Measurements from ENCODE around the gene KRT82.
A peak's percentile ranks its signal among the peaks of the same experiment; 100 is the strongest.

KRT82 gene

DNA sequence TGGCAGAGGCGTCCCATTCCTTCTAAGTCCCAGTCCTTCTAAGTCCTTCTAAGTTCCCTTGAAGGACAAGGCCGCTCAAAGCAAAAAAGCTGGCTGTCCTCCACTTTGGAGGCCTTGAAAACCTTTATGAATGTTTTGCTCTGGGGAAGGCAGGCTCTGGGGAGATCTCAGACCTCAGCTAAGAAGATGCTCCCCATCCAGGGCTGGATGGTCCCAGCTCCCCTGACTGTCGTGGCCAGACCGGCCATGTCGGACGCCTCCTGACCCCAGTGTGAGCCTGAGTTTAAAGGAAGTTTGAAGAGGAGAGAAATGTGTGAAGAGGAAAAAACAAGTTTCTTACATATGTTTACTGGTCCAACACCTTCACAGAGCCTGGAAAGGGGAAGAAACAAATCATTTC is 26.6 kb downstream of the KRT82 start:
- DNase-seq: no peak

DNA sequence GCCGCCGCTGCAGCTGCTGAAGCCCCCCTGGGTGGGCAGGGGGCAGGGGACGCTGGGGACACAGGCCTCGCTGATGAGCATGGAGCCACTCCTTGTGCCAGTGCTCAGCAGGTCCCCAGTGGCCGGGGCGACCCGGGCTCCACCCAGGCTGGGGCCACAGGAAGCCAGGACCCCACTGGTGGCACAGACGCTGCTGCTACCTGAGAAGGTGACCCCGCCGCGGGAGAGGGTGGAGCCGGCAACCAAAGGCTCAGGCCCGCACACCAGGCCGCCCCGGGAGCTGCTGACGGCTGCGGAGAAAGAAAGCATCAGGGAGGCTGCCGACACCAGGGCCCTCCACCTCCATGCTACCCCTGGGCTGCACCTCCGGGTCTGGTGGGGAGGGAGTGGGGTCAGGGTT is 28.0 kb downstream of the KRT82 start:
- no peak for DNase-seq

DNA sequence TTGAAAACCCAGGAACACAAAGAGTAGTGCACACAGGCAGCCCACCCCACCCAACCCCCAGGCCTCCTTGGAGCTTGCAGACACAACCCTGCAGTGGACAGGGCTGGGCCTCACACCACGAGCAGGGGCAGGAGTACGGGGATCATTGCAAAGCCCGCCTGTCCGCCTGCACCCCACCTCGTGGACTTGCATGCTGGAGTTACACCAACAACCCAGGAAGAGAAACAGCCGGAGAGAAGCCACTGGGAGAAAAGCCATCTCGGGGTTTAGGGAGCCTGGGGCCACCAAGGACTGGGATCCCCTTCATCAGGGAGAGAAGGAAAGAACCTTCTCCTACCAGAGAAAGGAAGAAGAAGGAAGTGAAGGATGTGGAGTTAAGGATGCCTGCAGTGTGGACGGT is 28.9 kb downstream of the KRT82 start:
- DNase-seq: no peak

DNA sequence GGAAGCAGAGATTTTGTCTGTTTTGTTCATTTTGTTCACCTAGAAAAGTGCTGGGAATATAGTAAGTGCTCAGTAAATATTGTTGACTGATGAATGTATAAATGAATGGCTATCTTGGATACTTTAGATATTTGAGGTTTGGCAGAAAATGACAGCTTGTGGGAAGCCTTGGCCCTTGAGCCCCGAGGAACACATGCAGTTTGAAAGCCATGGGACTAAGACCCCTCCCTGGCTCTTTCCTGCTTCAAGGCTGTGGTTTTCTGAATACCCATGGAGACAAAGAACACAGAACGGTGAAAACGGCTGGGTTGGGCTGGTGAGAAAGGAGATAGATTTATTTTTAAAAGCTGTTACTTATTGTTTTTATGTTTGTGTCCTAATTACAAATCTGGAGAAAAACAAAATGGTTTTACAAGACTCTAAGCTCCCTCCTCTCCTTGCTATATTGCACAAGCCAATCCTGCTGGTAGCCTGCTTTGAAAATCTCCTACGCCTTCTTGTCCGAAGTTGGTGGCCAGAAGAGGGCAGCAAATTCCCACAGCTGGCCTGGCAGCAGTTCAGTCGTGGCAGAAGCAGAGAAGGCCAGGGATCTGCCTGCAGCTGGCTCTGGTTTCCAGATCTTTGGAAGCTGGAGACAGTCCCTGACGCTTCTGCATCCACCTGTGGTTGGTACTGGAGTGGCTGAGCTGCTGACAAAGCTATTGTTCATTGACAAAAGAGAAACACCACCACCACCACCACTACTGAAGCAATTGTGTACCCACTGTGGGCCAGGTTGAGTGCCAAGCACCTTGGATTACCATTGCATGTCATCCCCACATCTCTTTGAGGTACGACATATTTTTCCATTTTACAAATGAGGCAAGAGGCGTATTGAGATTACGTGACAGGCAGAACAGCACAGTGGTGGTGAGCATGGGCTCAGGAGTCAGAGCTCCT is 33.6 kb downstream of the KRT82 start:
- DNase-seq: peak; percentile 14

DNA sequence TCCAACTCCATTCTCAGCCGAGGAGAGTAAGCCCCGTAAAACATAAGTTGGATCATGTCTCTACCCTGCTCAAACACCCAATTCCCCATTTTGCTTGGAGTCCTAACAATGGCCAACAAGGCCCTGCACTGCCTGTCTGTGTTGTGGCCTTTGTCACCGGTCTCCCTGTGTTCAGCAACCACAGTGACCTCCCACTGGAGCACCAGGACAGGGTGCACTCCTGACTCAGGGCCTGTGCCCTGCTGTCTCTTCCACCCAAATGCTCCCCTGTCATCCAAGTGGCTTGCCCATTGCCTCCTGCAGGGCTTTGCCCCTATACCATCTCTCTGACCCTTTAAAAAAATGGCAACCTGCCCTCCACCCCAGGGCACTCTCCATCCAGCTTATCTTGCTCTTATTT is 34.4 kb downstream of the KRT82 start:
- no peak for DNase-seq

DNA sequence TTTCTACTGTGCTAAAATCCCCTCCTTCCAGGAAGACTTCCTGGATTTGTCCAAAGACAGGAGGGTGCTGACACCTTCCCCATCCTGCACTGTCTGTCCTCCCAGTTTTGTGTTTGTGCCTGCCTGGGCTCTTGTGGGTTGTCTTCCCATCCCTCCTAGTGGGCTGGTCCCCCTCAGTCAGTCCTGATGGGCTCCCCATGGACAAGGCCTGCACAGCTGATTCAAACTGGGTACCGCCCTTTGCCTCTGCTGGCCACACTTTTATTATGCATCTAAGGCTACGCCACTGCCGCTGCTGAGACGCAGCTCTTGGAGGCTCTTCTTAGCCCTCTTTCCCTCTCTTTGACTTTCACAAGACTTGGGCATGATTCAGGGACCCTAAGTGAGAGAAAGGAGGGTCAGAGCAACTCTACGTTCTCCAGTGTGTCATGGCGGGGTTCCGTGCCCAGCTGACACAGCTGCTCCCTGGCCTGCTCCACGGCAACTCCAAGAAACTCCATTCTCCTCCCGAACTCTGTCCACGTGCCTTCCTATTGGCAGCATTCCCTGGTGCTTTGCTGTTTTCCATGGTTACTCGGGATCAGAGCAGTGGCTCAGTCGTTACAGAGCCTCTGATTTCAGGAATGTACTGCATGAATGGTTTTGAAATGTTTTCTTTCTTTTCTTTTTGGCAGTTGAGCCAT is 35.1 kb downstream of the KRT82 start:
- no peak for DNase-seq

DNA sequence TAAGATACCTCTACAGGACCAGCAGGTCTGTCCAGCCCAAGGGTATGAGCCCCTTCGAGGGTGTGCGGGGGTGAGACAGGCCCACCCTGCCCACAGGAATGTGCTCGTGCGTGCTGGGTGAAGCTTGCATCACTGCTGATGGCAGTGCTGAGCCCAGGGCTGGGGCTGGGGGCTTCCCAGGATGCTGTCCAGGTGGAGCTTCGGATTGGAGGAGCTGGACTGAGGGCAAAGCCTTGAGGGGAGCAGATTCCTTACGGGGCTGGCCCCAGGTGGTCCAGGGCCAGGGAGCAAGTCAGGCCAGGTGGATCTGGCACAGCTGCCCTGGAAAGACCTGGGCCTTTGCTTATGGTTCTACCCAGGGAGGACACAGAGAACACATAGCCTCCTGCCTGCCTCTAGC is 36.3 kb downstream of the KRT82 start:
- no peak for DNase-seq

DNA sequence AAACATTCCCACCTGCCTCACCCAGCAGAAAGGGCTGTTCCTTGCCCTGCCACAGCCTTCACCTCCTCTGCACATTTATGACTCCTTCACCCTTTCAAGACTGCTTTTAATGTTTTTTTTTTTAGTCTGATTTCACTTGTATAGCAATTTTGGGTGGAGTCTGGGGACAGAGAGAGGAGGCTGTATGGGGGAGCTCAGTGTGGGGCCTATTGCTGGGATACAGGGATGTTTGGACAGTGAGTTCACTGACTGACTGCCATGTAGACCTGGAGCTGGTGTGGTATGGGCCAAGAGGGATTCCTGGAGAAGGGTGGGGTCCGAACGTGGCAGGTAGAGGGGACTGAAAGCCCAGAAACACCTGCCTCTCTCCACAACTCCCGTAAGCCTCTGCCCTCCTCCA is 36.9 kb downstream of the KRT82 start:
- DNase-seq: no peak

DNA sequence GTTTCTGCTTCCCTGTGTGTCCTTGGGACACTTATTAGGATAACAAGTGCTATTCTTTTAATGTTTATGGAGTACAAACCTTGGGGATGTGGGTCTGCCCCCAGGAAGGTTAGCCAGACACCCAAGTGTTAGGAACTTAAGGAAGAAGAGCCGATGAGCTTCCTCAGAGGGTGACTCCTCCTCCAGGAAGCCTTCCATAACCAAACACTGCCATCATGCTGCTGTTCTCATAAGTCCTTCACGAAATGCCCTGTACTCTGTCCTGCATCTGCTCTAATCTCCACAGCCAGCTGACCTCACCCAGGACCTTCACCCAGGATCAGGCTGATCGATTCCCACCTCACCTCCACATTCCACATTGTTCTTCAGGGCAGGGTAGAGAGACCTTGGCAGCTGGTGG is 37.6 kb downstream of the KRT82 start:
- DNase-seq: no peak

DNA sequence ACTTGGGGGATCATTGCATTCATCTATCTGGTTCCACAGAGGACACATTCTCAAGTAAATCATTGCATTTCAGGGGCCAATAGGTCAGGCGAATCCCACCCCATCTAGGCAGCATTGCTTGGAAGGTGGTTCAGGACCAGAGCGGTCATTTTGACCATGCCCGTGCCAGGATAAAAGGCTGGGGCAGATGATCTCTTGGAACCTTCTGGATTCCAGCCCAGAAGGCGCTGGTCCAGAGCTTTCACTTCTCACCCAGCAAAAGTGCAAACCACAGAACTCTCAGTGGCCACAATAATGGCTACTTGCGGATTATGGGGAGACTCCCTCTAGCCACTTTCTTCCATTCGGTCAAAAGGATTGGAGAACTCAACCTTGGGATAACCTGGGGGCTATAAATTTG is 38.3 kb downstream of the KRT82 start:
- no peak for DNase-seq

DNA sequence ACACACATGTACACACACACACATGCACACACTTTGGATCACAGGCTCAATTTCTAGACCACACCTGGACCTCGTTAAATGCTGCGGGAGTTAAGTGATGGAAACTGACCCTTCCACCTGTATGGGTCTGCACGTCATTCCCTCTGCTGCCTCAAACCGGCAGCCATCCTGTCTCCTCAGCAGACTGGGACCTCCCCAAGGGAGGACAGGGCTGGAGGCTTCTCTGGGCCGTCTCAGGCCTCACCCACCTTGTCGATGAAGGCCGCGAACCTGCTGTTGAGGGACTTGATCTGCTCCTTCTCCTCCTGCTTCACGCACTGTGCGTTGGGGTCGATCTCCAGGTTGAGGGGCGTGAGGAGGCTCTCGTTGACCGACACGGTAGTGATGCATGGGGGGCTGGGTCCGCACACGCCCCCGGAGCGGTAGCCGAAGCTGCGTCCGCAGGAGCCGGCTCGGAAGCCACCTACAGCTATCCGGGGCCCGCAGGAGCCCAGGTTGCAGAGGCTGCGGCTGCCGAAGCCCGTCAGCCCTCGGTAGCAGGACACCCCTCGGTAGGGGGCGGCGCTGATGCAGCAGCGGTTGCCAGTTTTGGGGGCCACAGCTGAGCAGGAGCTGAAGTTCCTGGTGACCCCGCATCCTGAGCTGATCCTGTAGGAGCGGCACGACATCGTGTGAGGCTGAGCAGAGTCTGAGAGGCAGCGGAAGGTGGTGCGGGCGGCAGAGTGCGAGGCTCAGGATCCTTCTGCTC is 39.2 kb downstream of the KRT82 start, which contains the start of gene KRT85:
TSS of gene KRT85 (minus strand) at position 744 of the 748 bp plus-strand sequence. CDS start at position 668, 76 bp downstream.
- DNase-seq: no peak

DNA sequence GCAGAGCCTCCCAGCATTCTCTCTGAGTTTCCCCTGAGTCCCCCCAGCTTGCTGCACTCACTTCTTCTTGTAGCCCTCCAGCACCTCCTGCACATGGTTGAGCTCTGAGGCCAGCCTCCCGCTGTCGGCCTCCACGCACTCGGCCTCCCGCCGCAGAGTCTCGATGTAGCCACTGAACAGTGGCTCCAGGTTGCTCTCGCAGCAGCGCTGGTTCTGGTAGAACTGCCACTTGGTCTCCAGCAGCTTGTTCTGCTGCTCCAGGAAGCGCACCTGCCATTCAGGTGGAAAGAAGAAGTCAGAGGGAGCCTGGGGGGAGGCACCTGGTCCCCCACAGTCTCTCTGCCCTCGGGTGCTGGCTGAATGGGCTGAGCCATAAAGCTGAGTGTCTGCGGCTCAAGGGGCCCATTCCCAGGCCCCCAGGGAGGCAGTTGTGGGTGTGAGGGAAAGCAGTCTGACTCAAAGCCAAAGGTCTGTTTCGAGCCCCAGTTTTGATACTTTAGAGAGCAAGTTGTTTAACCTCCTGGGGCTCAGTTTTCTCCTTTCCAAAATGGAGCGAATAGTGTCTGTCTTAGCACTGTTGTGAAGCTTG is 41.1 kb downstream of the KRT82 start:
- no peak for DNase-seq

DNA sequence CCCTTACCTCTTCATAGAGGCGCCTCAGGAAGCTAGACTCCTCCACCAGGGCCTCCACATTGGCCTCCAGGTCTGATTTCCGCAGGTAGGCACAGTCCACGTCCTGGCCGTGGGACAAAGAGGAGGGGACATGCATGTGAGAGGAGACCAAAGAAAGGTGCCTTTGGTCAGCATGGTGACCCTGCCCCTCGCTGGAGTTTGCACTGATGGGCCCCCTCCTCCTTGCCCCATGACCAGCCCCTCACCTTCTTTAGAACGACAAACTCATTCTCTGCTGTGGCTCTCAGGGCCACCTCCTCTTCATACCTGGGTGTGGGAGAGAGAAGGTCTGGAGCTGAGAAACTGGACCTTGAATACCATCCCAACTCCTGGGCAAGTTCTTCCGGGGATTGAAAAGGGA is 42.1 kb downstream of the KRT82 start:
- DNase-seq: no peak

DNA sequence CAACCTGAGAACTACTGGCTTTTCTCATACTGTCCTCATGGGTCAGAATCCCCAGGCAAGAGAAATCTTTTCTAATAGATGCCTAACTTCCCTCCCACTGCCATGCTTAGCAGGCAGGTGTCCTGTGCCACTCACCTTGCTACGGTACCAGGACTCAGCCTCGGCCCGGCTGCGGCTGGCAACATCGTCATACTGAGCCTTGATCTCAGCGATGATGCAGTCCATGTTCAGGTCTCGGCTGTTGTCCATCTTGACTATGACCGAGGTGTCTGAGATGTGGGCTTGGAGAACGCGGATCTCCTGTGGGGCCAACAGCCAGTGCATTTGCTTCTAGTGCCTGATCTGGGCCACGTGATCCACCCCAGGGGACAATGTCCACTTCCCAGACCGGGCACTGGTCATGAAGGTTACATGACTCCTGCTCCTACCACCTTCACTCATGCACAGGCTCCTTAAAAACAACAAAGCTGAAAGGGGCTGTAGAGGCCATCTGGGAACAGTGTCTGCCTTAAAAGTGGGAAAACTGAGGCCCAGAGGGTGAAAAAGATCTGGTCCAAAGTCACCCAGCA is 42.9 kb downstream of the KRT82 start:
- no peak for DNase-seq

DNA sequence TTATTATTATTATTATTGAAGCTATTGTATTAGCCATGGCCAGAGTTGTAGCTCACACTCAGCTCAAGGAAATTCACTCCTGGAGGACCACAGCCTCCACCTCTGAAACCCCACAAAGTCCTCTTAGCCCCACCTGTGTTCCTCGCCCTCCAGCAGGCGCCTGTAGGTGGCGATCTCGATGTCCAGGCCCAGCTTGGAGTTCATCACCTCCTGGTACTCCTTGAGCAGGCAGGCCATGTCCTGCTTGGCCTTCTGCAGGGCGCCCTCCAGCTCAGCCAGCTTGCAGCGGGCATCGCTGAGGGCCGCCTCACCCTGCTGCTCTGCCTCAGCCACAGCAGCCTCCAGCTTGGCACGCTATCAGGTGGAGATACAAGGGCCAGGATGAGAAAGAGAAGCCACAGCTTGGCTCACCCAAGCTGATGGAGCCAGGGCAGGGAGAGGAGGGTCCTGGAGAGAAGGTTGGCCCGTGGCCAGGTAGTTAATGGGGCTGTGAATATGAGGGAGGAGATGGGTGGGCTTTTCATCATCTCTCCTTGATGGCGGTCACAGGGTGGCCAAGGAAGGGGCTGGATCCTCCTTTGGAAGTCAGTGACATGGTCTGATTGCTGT is 43.9 kb downstream of the KRT82 start:
- no peak for DNase-seq

DNA sequence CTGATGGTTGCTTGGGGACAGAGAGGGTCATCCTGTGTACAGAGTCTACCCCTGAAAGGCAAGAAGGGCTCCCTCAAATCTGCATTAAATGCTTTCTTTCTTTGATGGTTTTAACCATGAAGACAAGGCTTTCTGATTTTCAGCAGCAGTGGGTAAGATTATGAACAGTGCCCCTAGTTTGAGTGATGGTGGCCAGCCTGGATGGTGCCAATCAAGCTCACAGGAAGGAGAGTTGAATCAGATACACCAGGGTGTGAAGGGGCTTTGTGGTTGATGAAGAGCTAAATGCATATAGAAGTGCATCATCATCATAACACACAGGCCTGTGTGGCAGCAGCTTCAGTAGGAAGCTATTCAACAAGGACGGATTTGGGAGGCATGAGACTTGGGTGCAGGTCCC is 44.6 kb downstream of the KRT82 start:
- no peak for DNase-seq

DNA sequence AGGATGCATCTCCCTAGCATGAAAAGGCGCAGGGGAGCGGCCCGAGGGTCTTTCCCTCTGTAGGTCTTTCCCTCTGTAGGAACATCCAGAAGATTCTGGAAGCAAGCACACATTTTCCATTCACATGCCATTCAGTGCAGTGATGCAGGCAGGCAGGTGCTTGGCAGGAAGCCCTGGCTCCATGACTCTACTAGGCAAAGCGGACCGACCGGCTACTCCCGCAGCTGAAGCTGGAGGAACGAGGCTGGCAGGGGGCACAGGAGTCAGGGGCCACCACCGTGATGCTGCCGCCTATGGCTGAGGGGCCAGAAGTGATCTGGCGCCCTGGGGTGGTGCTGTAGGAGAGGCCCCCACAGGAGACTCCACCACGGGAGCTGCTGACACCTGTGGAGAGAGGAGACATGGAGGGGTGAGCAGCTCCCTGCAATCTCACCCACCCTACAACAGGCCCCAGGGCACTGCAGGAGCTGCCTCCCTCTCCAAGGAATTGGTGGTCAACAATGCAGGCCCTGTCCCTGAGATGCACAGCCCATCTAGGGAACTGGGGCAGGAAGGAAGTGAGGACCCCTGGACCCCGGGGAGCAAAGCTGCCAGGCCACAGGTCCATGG is 45.4 kb downstream of the KRT82 start:
- no peak for DNase-seq

DNA sequence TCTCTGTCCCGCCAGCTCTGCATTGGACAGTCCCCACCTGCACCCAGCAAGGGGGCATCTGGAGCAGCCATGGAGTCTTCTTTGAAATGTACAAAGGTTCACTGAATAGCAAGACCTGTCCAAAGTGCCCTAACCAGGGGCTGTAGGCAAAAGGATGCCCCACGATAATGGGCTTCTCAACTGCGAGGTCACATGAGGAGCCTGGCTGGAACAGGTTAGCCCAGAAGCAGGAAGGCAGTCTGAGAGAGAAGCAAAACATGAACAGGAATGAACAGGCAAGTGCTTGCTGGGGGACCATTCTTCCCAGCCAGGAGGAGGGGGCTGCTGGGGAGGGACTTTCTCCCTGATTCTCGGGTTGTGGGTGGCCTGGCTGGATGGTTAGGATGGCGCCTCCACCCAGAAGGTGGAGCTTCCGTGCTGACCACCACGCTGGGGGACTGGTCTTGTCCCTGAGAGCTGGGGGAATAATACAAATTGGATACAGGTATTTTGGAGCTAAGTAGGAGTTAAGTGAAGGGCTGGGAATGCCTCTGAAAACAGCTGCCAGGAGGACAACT is 46.0 kb downstream of the KRT82 start:
- no peak for DNase-seq

DNA sequence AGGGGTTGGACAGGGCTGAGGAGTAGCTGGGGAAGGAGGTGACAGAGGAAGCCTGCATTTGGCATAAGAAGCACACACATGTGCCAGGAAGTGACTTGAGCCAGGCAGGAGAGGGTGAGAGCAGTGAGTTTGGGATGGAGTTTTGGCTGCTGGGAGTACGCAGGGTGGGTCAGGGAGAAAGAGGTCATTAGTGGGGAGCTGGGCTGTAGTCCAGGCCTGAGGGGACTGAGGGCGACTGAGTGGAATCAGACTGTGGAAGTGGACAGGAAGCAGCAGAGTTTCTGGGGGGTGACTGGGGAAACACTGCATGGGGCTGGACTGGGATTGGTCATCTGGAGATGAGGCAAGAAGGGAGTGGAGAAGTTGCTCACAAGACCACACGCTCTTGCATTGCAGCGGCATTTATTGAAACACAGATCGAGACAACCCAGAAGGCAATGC is 46.5 kb downstream of the KRT82 start:
- DNase-seq: no peak

DNA sequence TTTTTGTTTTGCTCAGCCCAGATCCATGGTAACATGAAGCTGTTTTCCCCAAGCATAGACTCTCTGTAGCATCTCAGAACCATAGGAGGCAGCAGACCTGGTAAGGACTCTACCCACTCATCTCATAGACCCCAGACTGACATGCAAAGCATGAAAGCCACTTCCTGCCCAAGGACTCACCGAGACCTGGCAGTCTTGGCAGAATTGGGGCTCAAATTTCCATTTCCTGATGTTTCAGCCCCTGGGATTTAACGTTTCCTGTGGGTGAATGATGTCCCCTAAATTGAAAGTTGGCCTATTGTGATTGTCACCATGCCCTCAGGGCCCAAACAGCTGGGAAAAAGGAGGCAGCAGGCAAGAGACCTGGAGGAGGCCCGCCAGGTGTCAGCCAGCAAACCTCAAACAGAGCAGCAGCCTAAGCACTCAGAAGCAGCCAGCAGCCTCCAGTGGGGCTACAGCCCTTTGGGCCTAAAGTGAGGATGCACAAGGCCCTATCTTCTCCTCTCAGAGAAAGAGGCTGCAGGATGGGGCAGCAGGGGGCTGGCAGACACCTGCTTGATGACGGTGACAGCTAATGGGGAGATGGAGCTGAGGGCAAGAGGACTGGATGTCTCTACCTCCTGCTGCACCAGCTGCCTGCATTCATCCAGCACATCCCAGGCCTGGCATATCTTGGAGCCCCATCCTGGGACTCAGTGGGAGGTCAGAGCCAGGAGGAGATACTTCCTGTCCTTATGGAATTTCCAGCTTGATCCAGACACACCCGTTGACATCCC is 47.4 kb downstream of the KRT82 start:
- DNase-seq: no peak
